SK-N-SH treated with all-trans-retinoic acid at 6 μM for 48 hours (cell line): ENCODE data around the gene FER1L5.

Experiments
- ATAC-seq: fragments of 200-7000 bp; cut with Tn5 transposase; 3 replicates; pipeline ENCODE4 v1.9.1; 2020; ENCODE audit warnings: mild to moderate bottlenecking, moderate library complexity
- ARNTL ChIP-seq: fragments of 450-650 bp; formaldehyde crosslinking; IDR thresholded peaks from 2 replicates; pipeline ENCODE4 v1.5.0; 2020; ENCODE audit warnings: low read depth, mild to moderate bottlenecking, moderate library complexity, borderline replicate concordance
- BACH2 ChIP-seq: fragments of 250-450 bp; sonication (Bioruptor Pico); IDR thresholded peaks from 2 replicates; pipeline ENCODE4 v1.9.0; 2021; ENCODE audit warnings: mild to moderate bottlenecking, borderline replicate concordance
- CREB5 ChIP-seq: fragments of 250-450 bp; sonication (Bioruptor Pico); IDR thresholded peaks from 2 replicates; pipeline ENCODE4 v1.5.1; 2020; ENCODE audit warnings: low read depth, mild to moderate bottlenecking, moderate library complexity
- CSDC2 ChIP-seq: fragments of 250-450 bp; sonication (Bioruptor Pico); IDR thresholded peaks from 2 replicates; pipeline ENCODE4 v1.5.0; 2020; ENCODE audit warnings: mild to moderate bottlenecking, moderate library complexity
- CSRNP3 ChIP-seq: fragments of 250-450 bp; sonication (Bioruptor Pico); IDR thresholded peaks from 2 replicates; pipeline ENCODE4 v1.5.1; 2021; ENCODE audit warnings: mild to moderate bottlenecking, moderate library complexity
- ESRRG ChIP-seq: fragments of 250-450 bp; sonication (Bioruptor Pico); IDR thresholded peaks from 2 replicates; pipeline ENCODE4 v1.6.1; 2021; ENCODE audit warnings: mild to moderate bottlenecking
- GLIS3 ChIP-seq: fragments of 250-450 bp; sonication (Bioruptor Pico); IDR thresholded peaks from 2 replicates; pipeline ENCODE4 v1.5.0; 2020; ENCODE audit warnings: mild to moderate bottlenecking, moderate library complexity
- ISL1 ChIP-seq: fragments of 250-450 bp; sonication (Bioruptor Pico); IDR thresholded peaks from 2 replicates; pipeline ENCODE4 v2.1.2; 2022; ENCODE audit warnings: mild to moderate bottlenecking, moderate library complexity
- OSR1 ChIP-seq: fragments of 250-450 bp; sonication (Bioruptor Pico); IDR thresholded peaks from 2 replicates; pipeline ENCODE4 v1.8.0; 2022; ENCODE audit warnings: moderate library complexity, mild to moderate bottlenecking, inconsistent platforms
- PATZ1 ChIP-seq: fragments of 250-450 bp; sonication (Bioruptor Pico); IDR thresholded peaks from 2 replicates; pipeline ENCODE4 v1.8.0; 2020; ENCODE audit warnings: mild to moderate bottlenecking, moderate library complexity, borderline replicate concordance
- POU6F1 ChIP-seq: fragments of 250-450 bp; sonication (Bioruptor Pico); IDR thresholded peaks from 2 replicates; pipeline ENCODE4 v1.8.0; 2021; ENCODE audit warnings: low read depth, mild to moderate bottlenecking, moderate library complexity, borderline replicate concordance
- PPARA ChIP-seq: fragments of 250-450 bp; sonication (Bioruptor Pico); IDR thresholded peaks from 2 replicates; pipeline ENCODE4 v1.5.0; 2020; ENCODE audit warnings: mild to moderate bottlenecking, borderline replicate concordance
- SNAI2 ChIP-seq: fragments of 250-450 bp; sonication (Bioruptor Pico); IDR thresholded peaks from 2 replicates; pipeline ENCODE4 v1.5.0; 2020; ENCODE audit warnings: mild to moderate bottlenecking, moderate library complexity
- TSHZ2 ChIP-seq: fragments of 250-450 bp; sonication (Bioruptor Pico); IDR thresholded peaks from 2 replicates; pipeline ENCODE4 v1.5.0; 2020; ENCODE audit warnings: mild to moderate bottlenecking, moderate library complexity
- ZC3H10 ChIP-seq: fragments of 250-450 bp; sonication (Bioruptor Pico); IDR thresholded peaks from 2 replicates; pipeline ENCODE4 v1.5.1; 2021; ENCODE audit warnings: mild to moderate bottlenecking, moderate library complexity
- ZFP3 ChIP-seq: fragments of 250-450 bp; sonication (Bioruptor Pico); IDR thresholded peaks from 2 replicates; pipeline ENCODE4 v1.5.0; 2020; ENCODE audit warnings: mild to moderate bottlenecking, moderate library complexity
- ZFP30 ChIP-seq: fragments of 450-650 bp; formaldehyde crosslinking; IDR thresholded peaks from 2 replicates; pipeline ENCODE4 v1.5.0; 2022; ENCODE audit warnings: mild to moderate bottlenecking, moderate library complexity
- ZNF565 ChIP-seq: fragments of 450-650 bp; formaldehyde crosslinking; conservative IDR thresholded peaks from 2 replicates; pipeline ENCODE4 v1.5.0; 2020; ENCODE audit warnings: low read depth, mild to moderate bottlenecking, moderate library complexity
- ZNF70 ChIP-seq: fragments of 450-650 bp; formaldehyde crosslinking; IDR thresholded peaks from 2 replicates; pipeline ENCODE4 v1.5.0; 2020; ENCODE audit warnings: mild to moderate bottlenecking, moderate library complexity
- ZNF8 ChIP-seq: fragments of 450-650 bp; formaldehyde crosslinking; IDR thresholded peaks from 2 replicates; pipeline ENCODE4 v1.5.0; 2020; ENCODE audit warnings: mild to moderate bottlenecking, moderate library complexity

Gene FER1L5

GRCh38 chr2:96699621-96700020 is 57.1 kb downstream of the FER1L5 start:
- ATAC-seq: no peak
- no peak for TF ChIP-seq SNAI2 (CRISPR knock-in tag)
- TF ChIP-seq PPARA (CRISPR knock-in tag): no peak
- no peak for TF ChIP-seq ESRRG
- TF ChIP-seq ZFP30 (CRISPR knock-in tag): no peak
- TF ChIP-seq ARNTL: no peak
- TF ChIP-seq BACH2 (CRISPR knock-in tag): no peak
- no peak for TF ChIP-seq GLIS3
- no peak for TF ChIP-seq POU6F1 (CRISPR knock-in tag)
- no peak for TF ChIP-seq ZNF70 (CRISPR knock-in tag)
- no peak for TF ChIP-seq CSRNP3
- no peak for TF ChIP-seq ZNF565
- TF ChIP-seq ZC3H10 (CRISPR knock-in tag): no peak
- TF ChIP-seq ISL1 (CRISPR knock-in tag): no peak
- TF ChIP-seq PATZ1 (CRISPR knock-in tag): no peak
- no peak for TF ChIP-seq ZNF8 (CRISPR knock-in tag)
- TF ChIP-seq TSHZ2 (CRISPR knock-in tag): no peak
- no peak for TF ChIP-seq OSR1 (CRISPR knock-in tag)
- TF ChIP-seq, all 23 proteins: peak for 0

- no peak for TF ChIP-seq ZNF8 (CRISPR knock-in tag)
- no peak for TF ChIP-seq CREB5 (CRISPR knock-in tag)
- TF ChIP-seq GLIS3: no peak
- TF ChIP-seq POU6F1 (CRISPR knock-in tag): no peak
- no peak for TF ChIP-seq OSR1 (CRISPR knock-in tag)
- TF ChIP-seq ZNF70 (CRISPR knock-in tag): no peak
- no peak for TF ChIP-seq ZFP3 (CRISPR knock-in tag)
- TF ChIP-seq CSDC2 (CRISPR knock-in tag): no peak
- TF ChIP-seq ARNTL: no peak
- TF ChIP-seq CSRNP3: no peak
- no peak for TF ChIP-seq BACH2 (CRISPR knock-in tag)
- no peak for ATAC-seq
Measured at GRCh38 chr2:96700086-96700485, 57.5 kb downstream of the FER1L5 start.
